Measurements from ENCODE around the gene SLC22A24. TPM values are rescaled to one million over a fixed set of nuclear protein-coding genes. Genes with fewer than 3 reads are reported as not detected.

SLC22A24 gene
- total RNA-seq, 2 experiments from 2014 or later: not detected

Other genes starting within 250 kb of the SLC22A24 start
- gene CHRM1, start 222.9 kb downstream of the SLC22A24 start, total RNA-seq: not detected
- gene SLC22A6, start 159.3 kb downstream of the SLC22A24 start, total RNA-seq: not detected
- not detected for gene SLC22A8, start 128.4 kb downstream of the SLC22A24 start, total RNA-seq
- not detected for gene SLC22A25, start 99.4 kb upstream of the SLC22A24 start, total RNA-seq
- gene SLC22A9, start 225.6 kb upstream of the SLC22A24 start, total RNA-seq: not detected